ENCODE results near the gene TENM4.

The TENM4 gene

DNA sequence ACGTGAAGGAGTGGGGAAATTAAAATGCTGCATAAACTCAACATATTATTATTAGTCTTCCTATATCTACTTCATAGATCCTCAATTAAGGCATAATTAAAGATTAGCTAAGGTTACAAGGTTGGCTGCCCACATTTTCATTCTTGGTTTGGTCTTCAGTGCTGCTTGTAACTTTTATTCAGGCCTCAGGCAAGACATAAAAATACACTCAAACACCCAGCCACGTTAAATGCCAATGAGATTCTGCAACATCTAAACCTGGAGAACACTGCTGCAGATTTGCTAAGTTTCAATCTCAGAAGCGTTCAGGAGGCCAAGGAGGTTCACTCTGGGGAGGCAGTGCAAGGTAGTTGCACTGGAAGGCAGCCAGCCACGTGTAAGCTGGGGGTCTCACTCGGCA is 507.5 kb downstream of the TENM4 start:
- no peak for DNase-seq (ENCODE audit: low spot score)

DNA sequence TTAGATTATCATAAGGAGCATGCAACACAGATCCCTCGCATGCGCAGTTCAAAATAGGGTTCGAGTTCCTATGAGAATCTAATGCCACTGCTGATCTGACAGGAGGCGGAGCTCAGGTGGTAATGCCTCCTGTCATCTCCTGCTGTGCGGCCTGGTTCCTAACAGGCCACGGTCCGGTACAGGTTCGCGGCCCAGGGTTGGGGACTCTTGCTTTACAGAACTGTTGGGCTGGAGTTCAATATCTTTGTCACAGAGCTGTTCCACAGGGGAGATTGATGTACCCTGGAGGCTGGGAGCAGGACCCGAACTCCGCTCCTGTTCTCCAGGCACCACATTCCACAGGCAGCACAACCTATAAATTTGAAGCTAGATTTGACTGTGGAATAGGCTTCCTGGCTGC is 508.1 kb downstream of the TENM4 start:
- DNase-seq (ENCODE audit: low spot score), result no peak

DNA sequence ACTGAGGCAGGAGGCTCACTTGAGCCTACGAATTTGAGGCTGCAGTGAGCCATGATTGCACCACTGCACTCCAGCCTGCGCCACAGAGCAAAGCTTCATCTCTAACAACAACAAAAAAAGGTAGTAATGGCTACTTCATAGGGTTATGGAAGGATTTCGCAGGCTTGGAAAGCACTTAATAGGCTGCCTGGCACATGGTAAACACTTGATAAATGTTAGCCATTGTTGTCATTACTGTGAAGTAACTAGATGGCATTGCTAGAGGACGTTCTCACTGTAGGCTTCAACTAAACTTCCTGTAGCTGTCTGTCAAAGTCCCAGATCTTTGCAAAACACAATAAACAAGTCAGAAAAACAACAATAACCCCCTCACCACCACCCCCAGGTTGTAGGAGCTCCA is 508.9 kb downstream of the TENM4 start:
- DNase-seq (ENCODE audit: low spot score), result no peak

DNA sequence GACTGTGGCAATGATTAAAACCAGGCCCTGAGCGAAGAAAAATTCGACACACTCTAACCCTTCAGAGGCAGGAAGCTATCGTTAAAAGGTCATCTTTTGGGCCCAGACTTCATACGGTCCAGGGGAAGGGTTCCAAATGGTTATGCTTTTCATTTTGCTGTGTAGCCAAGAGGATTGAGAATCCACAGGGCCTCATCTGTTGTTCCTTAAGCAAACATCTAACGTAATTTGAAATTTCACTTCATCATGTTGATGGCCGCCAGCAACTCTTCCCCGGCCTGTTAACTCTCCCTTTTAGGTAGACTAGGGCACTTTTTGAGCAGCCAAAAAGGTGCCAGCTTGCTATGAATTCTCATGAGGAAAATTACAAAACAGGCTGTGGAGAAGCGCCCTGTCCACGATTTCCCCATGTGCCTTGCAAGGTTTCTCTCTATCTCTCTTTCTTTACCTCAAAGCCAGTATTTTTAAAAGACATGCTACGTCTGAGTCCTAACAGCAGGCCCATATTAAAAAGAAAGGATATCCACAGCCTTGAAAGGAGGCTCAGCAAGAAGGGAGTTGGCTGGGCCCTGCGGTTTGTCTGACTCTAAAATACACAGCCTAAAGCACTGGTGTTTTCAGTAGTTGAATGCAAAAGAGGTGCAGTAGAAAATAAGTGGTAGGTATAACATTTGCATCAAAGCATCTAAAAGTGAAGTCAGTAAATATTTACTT is 509.9 kb downstream of the TENM4 start:
- DNase-seq (ENCODE audit: low spot score), result no peak

DNA sequence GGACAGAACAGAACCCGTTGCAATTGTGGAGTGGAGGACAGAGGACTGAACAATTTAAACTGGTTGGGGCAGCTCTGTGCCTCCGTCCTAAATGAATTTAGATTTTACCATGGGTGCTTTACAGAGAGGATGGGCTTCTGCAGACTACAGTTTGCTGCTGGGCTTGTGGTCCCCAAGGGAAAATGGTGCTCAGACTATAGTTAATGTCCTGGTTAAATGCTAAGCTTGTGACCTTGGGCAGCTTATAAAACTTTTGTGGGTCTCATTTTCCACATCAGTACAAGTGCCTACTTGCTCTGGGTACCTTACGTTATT is 511.0 kb downstream of the TENM4 start:
- no peak for DNase-seq (ENCODE audit: low spot score)

DNA sequence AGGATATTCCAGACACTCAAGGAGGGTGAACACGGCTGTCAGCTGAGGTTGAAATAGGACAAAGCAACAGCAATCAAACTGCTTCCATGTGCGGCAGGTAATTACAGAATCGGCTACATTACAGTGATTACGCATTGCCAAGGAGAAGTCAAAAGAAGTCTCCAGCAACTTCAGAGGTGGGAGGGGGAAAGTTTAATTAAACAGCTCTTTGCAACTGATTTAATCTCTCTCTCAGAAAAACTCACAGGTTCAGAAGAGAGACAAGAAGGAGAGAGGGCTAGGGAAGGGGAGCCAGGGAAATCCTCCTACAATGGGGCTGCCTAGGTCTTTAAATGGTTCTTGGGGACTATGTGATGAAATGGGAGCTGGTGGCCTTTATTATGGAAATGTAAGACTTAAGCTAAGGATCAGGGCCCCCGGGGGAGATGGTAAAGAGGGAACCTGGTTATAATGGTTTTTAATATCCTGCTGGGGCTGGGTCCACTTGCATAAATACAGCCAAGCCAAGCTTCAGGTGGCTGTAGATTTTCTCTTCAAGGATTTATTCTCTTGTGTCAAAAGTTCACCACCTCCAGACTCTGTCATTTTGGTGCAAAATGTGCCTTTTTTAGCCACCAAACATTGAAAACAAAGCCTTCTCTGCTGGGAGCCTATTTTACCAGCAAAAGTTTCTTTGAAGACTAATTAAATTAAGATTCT is 511.5 kb downstream of the TENM4 start:
- DNase-seq (ENCODE audit: low spot score), result no peak

DNA sequence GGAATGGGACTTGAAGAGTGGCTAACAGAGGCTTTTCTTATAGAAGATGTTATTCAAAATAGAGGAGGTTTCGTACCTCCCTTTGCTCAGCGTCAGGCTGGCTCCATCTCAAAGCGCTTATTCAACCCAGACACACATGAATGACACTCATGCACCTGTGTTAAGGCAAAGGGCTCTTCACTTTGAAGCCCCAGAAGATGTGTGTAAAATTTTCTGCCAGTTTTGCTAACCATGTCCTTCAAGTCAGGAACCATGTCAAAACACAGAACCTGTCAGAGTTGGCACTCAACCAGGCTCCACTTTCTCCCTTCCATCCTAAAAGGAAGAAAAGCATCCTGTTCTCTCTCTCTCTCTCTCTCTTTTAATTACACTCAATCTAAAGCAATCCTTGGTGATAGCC is 513.3 kb downstream of the TENM4 start:
- no peak for DNase-seq (ENCODE audit: low spot score)

DNA sequence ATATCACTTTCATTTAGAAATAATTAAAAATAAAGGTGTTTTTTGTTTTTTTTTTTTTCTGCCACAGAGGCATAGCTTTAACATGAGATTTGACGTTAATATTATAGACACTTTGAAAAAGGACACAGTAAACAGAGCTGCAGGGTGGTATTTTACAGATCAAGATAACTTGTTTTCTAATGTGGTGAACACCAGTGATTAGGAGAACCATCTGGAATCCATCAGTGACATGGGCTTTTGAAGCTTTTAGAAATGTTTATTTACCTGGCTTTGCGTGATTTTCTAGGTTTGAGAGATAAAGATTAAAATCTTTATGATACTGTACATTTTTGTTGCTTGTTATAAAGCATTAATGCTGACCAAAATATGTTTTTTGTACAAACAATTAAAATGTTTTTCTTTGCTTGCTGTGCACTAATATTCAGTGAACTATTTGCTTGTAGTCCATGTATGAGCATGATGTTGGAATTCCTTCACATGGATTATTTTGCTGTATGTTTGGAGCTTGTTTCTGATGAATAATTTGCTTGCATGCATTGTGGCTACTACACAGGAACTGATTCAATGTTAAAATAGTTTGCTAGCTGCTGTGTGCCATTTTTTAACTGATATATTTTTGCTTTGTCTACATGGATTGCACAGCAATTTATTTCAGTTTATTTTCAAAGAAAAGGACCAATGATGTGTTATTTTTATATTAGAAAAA is 514.0 kb downstream of the TENM4 start:
- DNase-seq (ENCODE audit: low spot score), result no peak

DNA sequence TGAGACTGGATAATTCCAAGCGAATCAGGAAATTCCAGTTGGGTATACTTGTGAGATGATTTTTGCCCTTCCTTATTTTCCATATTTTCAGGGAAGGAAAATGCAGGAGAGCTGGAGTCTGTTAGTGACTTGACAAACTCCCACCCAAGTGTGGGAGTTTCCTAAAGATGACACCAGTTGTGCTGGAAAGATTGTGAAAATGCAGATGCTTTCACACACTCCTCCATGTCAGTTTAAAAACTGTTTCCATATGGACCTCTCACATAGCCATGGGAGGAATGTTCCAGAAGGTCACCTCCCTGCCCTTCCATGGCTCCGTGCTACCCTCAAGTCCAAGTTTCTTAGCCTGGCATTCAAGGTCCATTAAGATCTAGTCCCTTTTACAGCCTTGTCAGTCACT is 515.4 kb downstream of the TENM4 start:
- no peak for DNase-seq (ENCODE audit: low spot score)

DNA sequence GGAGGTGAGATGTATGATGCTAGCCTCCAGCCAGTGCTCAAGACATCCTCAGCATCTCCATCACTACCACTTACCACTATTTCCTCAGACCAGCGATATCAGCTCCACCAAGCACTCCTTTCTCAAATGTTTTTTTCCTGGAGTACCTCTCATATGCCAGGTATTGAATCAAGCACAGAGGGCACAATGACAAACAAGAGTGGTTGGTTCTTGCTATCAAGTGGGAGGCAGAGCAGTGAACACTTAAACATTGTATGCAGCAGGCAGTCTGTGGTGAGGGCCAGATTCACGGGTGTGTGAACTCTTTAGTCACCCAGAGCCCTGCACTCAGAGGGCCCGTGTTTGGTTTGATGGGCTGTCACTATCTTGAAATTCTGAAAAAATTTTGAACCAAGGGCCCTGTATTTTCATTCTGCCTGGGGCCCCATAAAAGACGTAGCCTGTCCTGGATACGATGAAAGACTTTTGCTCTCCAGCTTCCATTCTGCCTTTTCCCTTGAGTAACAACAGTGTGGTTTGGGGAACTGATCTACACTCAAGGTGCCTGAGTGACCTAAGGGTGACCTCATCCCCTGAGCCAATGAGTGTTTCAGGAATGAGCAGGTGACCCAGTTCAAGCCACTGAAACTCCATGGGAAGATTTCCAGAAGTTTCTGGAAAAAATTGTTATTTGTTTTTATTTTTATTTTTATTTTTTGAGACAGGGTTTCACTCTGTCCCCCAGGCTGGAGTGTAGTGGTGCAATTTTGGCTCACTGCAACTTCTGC is 517.8 kb downstream of the TENM4 start:
- DNase-seq (ENCODE audit: low spot score), result no peak

DNA sequence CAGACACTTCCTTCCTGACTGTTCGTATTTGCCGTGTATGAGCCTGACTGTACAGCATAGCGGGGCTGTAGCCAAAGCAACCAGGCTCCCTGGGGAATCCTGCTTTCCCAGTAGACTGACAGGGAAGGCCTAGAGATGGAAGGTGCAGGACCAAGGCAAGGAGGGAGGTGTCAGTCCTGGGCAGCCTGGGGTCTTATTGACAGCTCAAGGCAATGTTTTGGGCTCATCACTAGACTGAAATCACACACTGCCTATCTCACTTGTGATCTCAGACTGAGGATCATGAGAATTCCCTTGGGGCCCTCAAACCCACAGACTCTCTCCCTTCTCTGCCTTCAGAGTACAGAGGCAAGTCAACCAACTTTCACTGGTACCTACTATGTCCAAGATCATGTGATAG is 519.3 kb downstream of the TENM4 start:
- DNase-seq (ENCODE audit: low spot score), result no peak

DNA sequence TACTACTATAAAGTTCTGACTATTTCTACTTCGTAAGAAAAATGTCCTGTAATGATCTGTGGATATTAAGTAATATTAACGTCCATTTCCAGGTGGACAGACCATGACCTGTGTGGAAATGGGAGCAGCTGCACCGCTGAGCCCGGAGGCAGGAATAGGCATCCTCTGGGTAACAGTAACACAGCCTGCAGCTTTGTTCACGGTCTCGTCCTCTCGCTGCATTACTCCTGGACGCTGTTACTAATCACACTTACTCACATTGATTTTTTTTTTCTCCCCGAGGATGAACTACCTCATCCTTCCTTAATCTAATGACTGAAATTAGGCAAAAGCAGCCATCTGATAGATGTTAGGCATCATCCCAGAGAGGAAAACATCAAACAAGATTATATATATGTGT is 520.5 kb downstream of the TENM4 start:
- DNase-seq (ENCODE audit: low spot score), result no peak

DNA sequence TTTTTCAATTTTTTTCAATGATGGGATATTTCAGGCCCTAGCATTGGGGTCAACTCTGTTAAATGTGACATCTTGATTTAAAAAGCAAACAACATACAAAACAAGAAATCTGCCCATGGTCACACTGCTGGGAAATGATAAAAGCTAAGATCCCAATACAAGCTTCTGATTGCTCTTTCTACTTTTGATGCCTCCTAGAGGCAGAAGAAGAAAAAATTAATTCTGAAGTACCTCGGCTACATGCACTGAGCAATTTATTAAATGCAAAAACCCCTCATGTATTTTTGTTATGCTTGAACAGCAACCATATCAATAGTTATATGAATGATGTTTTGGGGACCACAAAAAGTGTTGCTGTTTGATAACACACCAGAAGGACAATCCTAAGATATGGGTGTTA is 524.1 kb downstream of the TENM4 start:
- no peak for DNase-seq (ENCODE audit: low spot score)

DNA sequence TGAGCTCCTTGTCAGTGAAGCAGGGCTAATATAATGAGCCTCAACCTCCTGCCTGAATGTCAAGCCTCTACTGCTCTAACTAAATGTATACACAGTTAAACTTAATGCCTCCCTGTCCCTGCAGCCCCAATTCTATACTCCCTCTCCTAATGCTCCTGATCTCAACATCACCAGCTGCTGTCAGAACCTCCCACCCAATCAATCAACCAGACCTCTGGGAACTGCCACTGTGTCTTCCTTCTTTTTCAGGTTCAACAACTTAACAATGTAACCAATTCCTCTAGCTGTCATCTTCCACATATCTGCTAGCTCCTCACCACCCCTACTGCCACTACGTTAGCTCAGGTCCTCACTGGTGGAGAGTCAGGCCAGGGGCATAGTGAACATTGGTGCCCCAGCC is 526.3 kb downstream of the TENM4 start:
- DNase-seq (ENCODE audit: low spot score), result no peak

DNA sequence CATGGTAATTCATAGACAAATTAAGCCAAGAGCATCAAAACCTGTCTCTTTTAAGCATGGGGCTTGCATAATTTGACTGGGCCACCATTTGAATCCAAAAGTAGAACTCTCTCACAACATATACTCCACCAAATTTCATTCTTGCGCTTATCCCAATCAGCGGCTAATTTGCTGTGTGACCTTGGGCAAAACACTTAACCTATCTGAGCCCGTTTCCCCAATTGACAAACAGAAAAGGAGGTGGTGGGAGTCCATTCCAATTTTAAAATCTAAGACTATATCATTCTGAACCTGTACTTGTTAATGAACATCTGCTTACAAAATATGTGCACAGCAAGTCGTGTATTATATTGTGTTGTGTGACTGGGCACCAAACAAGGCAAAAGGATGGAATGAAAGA is 528.1 kb downstream of the TENM4 start:
- DNase-seq (ENCODE audit: low spot score), result no peak

DNA sequence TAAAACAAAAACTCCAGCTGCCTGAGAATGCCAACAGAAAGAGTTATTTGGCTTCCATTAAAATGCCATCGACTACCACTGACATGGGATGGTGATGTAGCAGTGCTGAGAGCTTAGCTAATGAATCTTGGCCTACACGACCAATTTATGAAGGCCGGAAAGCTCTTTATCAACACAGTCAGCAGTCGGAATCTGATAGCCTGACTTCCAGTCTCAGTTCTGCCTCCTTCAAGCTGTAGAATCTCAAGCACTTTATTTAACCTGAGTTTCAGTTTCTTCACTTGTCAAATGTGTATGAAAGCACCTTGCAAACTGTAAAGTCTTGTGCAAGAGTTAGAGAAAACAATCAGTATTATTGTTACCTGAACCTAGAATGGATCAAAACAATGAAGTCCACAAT is 530.5 kb downstream of the TENM4 start:
- no peak for DNase-seq (ENCODE audit: low spot score)

DNA sequence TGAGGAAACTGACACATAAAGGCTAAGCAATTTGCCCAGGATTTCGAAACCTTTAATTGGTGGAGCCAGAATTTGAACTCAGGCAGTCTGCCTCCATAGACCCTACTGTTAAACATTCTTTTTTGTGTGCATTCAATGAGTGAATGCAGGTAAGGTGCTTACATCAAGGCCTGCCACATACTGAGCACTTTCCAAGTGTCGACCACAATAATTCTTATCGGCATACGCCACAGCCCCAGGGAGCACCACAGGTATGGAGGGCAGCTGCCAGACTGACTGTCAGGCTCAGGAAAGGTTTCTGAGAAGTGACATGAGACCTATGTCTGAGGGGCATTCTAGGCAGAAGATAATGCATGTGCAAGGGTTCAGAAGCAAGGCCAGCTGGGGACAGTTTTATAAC is 531.4 kb downstream of the TENM4 start:
- DNase-seq (ENCODE audit: low spot score), result no peak

DNA sequence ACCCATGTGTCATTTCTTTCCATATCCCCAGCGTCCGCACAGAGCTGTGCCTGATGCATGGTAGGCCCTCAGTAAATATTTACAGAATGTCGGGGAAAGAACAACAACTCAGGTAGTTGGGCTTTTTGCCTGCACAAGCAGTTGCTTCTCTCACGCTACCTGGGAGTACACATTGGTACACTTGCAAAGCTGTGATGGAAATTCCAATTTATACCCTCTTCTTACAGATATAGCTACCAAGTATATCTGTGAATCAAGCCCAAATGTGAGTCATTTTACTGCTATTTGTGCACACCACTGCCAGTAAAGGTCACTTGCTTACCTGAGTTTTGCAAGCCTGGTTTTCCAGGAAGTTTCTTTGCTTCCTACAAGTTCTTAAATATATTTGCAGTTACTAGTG is 533.2 kb downstream of the TENM4 start:
- DNase-seq (ENCODE audit: low spot score), result no peak

DNA sequence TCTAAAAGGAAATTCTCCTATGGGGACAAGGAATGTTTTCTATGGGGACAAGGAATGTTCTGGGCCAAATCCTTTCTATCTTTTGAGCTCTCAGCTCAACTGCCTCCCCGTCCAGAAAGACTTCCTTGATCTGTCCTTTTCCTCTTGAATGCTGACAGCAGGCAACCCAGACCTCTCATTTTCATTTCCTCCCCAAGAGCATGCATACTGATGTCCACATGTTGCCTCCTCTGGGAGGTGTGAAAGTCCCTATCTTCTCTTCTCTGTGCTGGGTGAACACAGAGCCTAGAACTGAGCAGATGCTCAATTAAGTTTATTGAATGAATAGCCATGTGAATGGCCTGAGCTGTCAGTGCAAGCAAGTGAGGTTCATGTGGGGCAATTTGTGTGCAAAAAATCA is 534.3 kb downstream of the TENM4 start:
- DNase-seq (ENCODE audit: low spot score), result no peak

DNA sequence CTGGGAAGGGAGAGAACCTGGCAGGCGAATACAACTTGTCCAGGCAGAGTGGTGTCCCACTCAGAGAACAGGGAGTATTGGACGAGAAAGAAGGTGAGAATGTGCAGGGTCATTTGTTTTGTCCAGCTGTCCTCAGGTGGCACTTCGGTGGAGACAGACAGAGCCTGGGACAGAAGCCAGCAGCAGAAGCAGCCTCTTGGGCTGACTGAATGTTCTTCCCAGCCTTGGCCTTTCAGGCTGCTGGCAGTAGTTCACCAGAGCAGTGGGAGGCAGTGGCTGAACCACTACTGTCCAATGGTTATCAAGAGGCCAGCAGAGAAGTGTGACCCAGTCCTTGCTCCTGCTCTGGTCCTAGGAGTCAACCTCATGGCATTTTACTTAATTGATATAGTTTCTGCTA is 535.1 kb downstream of the TENM4 start:
- DNase-seq (ENCODE audit: low spot score), result no peak

DNA sequence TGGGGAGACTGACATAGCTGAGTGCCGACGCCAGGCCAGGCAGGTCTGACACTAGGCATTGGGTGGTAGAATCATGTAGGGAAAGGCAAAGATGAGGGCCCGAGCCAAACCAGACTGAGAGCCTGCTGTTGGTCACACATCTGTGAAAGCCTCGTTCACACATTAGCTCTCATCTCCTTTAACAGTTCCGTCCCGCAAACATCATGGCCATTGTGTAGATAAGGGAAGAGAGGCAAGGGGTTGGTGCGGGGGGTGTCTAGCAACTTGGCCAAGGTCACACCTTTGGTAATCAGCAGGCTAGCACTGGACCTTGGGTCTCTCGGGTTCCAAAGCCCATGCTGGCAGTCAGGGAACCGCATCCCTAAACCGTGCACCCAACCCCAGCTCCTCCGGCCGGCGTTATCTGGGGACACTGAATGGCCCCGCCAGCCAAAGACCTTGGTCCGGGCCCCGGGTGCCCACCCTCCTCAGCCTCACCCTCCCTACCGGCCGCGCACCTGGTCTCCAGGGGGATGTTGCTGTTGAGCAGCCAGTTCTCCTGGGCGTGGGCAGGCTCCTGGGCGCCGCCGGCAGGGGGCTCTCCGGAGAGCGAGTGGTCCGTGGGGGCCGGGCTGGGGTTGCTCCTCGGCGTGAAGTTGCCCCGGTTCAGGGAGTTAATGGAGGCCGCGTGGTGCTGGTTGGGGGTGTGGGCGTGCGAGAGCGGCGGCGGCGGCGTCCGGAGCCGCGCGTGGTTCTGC is 537.9 kb downstream of the TENM4 start:
- DNase-seq (ENCODE audit: low spot score), result no peak

DNA sequence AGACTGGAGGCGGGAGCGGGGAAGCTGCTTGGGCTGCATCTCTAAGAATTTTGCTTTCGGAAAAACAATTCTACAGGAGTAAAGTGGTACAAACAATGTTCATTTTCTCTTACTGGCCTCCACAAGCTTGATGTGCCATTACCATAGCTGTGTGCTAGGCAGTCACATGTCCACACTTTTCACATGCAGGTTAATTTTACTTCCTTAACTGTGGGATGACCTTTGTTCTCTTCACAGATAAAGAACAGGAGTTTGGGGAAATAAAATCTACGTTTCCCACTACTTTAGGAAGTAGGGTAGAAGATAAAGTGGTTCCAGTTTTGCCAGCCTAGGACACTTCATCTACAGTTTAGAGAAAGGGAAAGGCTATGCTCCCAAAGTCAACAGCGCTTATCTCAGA is 539.0 kb downstream of the TENM4 start:
- no peak for DNase-seq (ENCODE audit: low spot score)

Measured in CD4-positive, alpha-beta T cell treated with Interleukin-2 at 100 ng/mL for 4 hours (primary cell).